Measurements from ENCODE around the gene PHLDB3. TPM values are rescaled to one million over a fixed set of nuclear protein-coding genes. Genes with fewer than 3 reads are reported as not detected.

PHLDB3 gene
- polyA plus RNA-seq, 1 of the 3 experiments (the other 2 are of a cell fraction) = 15.6 TPM

GRCh38 chr19:43476606-43477005 lies 27.9 kb downstream of the PHLDB3 start:
- Histone ChIP-seq H3K9ac (no peak overlapping the region), H3K36me3 (replicated peaks in 1 of 2; ENCODE audit: control insufficient read depth in 1 of 2, insufficient read depth in 2 of 2, low read length in 1 of 2) (no peaks in the 10 kb centered on the region), H3K4me3 (ENCODE audit: low read depth in 2 of 2, low read length in 1 of 2) (no peak overlapping the region), H3K27me3 (ENCODE audit: insufficient read depth) (no peaks in the 10 kb centered on the region), H3K79me2 (ENCODE audit: insufficient read depth) (no peaks in the 10 kb centered on the region), H2AFZ (ENCODE audit: low read depth) (no peak overlapping the region), H3K27ac (ENCODE audit: low read depth in 2 of 2, low read length in 1 of 2) (peak overlapping the region in 1 of 2 experiments; percentile 48; a peak in 2 of 4 replicates), H3K4me1 (ENCODE audit: control insufficient read depth in 1 of 2, insufficient read depth in 2 of 2, low read depth in 1 of 2, low read length in 1 of 2) (peaks cover 3 to 5% of the 10 kb centered on the region in 2 experiments; a peak in 2 of 4 replicates), H3K4me2 (no peak overlapping the region), H4K20me1 (ENCODE audit: insufficient read depth) (no peaks in the 10 kb centered on the region), H3F3A (replicated peaks; ENCODE audit: insufficient read depth) (peaks cover 7% of the 10 kb centered on the region), H3K9me2 (no peaks in the 10 kb centered on the region), H3K9me3 (no peaks in the 10 kb centered on the region)
- no peak for DNase-seq
- ChIA-PET CTCF (interaction anchor here (0.8 kb wide), 1 partner anchor 43 kb away, joined by 4 read pairs; no protein-coding TSS in a partner anchor), POLR2A (no interaction called here)
- TF ChIP-seq NFIC (IDR thresholded peaks at IDR 0.05; ENCODE audit: borderline replicate concordance) (peak; percentile 33; the same call in 1 of the 2 replicates), SIN3A (IDR thresholded peaks at IDR 0.05; ENCODE audit: borderline replicate concordance, low read depth, low read length) (no peak), TEAD4 (IDR thresholded peaks at IDR 0.05; ENCODE audit: borderline replicate concordance, insufficient read depth) (no peak), EZH2phosphoT487 (IDR thresholded peaks at IDR 0.05; ENCODE audit: borderline replicate concordance, low read depth) (no peak), MXI1 (IDR thresholded peaks at IDR 0.05; ENCODE audit: low read depth, low read length) (no peak), FOXJ3 (CRISPR knock-in tag; IDR thresholded peaks at IDR 0.05) (no peak), RAD21 (IDR thresholded peaks at IDR 0.05; ENCODE audit: low read length) (no peak), GABPA (IDR thresholded peaks at IDR 0.05; ENCODE audit: low read depth) (no peak)

- Histone ChIP-seq H3K9me3 (no peaks in the 10 kb centered on the region), H3K79me2 (ENCODE audit: insufficient read depth) (no peaks in the 10 kb centered on the region), H2AFZ (ENCODE audit: low read depth) (peak overlapping the region; percentile 86), H3K9me2 (no peaks in the 10 kb centered on the region), H3K36me3 (replicated peaks in 1 of 2; ENCODE audit: control insufficient read depth in 1 of 2, insufficient read depth in 2 of 2, low read length in 1 of 2) (no peaks in the 10 kb centered on the region), H3K4me1 (ENCODE audit: control insufficient read depth in 1 of 2, insufficient read depth in 2 of 2, low read depth in 1 of 2, low read length in 1 of 2) (peaks cover 3 to 5% of the 10 kb centered on the region in 2 experiments; a peak in 2 of 4 replicates), H3K27ac (ENCODE audit: low read depth in 2 of 2, low read length in 1 of 2) (peak overlapping the region; percentile 29 to 48; a peak in 2 of 4 replicates), H3K4me3 (ENCODE audit: low read depth in 2 of 2, low read length in 1 of 2) (peak overlapping the region; percentile 18 to 35; a peak in 3 of 4 replicates), H3K27me3 (ENCODE audit: insufficient read depth) (no peaks in the 10 kb centered on the region), H4K20me1 (ENCODE audit: insufficient read depth) (no peaks in the 10 kb centered on the region), H3K9ac (peak overlapping the region; percentile 44), H3K4me2 (peak overlapping the region; percentile 61), H3F3A (replicated peaks; ENCODE audit: insufficient read depth) (peaks cover 7% of the 10 kb centered on the region)
- peak; percentile 99 for DNase-seq
- ChIA-PET CTCF (interaction anchor here (1.4 to 3.0 kb wide), 4 partner anchors 11 to 44 kb away, joined by 3 to 16 read pairs (median 12); partner anchors contain the start of gene LYPD3), POLR2A (interaction anchor here (1.2 kb wide), 1 partner anchor 11 kb away, joined by 5 read pairs; no protein-coding TSS in a partner anchor)
- WGBS (ENCODE audit: low lambda C conversion rate) = 28% methylated on average over 22 of the region's 46 CpGs
- no peak for TF ChIP-seq JUND (IDR thresholded peaks at IDR 0.05)
- TF ChIP-seq NRF1 (IDR thresholded peaks at IDR 0.05; ENCODE audit: low read depth, low read length) = peak; percentile 54
- TF ChIP-seq EZH2phosphoT487 (IDR thresholded peaks at IDR 0.05; ENCODE audit: borderline replicate concordance, low read depth) = no peak
- no peak for TF ChIP-seq FOSL2 (IDR thresholded peaks at IDR 0.05; ENCODE audit: borderline replicate concordance, low read depth)
- TF ChIP-seq CTCF (IDR thresholded peaks at IDR 0.05) = no peak
- no peak for TF ChIP-seq ZBTB33 (IDR thresholded peaks at IDR 0.05; ENCODE audit: borderline replicate concordance, low read depth)
- TF ChIP-seq POLR2AphosphoS5 (IDR thresholded peaks at IDR 0.05; ENCODE audit: low read depth, low read length) = no peak; the same call in 1 of the 2 replicates
- TF ChIP-seq GABPA (IDR thresholded peaks at IDR 0.05; ENCODE audit: low read depth) = no peak
- TF ChIP-seq SIN3A (IDR thresholded peaks at IDR 0.05; ENCODE audit: borderline replicate concordance, low read depth, low read length) = peak; percentile 64
- TF ChIP-seq, protein P1, sequence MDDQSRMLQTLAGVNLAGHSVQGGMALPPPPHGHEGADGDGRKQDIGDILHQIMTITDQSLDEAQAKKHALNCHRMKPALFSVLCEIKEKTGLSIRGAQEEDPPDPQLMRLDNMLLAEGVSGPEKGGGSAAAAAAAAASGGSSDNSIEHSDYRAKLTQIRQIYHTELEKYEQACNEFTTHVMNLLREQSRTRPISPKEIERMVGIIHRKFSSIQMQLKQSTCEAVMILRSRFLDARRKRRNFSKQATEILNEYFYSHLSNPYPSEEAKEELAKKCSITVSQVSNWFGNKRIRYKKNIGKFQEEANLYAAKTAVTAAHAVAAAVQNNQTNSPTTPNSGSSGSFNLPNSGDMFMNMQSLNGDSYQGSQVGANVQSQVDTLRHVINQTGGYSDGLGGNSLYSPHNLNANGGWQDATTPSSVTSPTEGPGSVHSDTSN (IDR thresholded peaks at IDR 0.05) = peak; percentile 68
- TF ChIP-seq, protein P2, sequence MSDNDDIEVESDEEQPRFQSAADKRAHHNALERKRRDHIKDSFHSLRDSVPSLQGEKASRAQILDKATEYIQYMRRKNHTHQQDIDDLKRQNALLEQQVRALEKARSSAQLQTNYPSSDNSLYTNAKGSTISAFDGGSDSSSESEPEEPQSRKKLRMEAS (IDR thresholded peaks at IDR 0.05; ENCODE audit: low read depth) = peak; percentile 94
- no peak for TF ChIP-seq IRF3 (IDR thresholded peaks at IDR 0.05; ENCODE audit: low read depth, low read length)
- no peak for TF ChIP-seq NFIC (IDR thresholded peaks at IDR 0.05; ENCODE audit: borderline replicate concordance)
- peak; percentile 13; the same call in 1 of the 2 replicates for TF ChIP-seq TAF1 (IDR thresholded peaks at IDR 0.05; ENCODE audit: borderline replicate concordance, low read depth, low read length)
- peak; percentile 93 for TF ChIP-seq MXI1 (IDR thresholded peaks at IDR 0.05; ENCODE audit: low read depth, low read length)
- TF ChIP-seq FOXM1 (IDR thresholded peaks at IDR 0.05; ENCODE audit: low read depth) = no peak
Measured at GRCh38 chr19:43474986-43475705, 29.4 kb downstream of the PHLDB3 start.

Measured in SK-N-SH (cell line).